ENCODE measurements around the gene TPBG.

Gene TPBG

DNA sequence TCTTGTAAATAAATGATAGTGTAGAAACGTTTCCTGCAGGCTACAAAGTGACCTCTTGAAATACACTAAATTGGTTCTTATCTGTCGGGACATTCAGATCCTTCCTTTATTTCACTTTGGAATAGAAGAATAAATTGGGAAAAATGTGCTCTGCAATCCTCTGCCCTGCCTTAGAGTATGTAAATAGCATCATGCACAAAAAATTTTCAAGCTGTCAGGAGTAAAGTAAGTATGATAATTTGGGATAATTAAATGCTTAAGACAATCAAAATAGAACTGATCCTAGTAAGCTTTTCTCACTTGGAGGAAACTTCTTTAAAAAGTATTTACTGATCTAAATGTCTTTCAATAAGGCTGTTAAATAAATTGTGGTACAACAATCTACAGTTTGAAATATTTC is 3.1 kb upstream of the TPBG start:
- H3K79me2 ChIP-seq (ENCODE audit: control insufficient read depth, low read length) = no peaks in the 10 kb centered on the region
- H3K4me1 ChIP-seq (ENCODE audit: control insufficient read depth, low read length) = no peaks in the 10 kb centered on the region
- no peak overlapping the region for H3K4me3 ChIP-seq (ENCODE audit: low read length)
- H3K9me3 ChIP-seq (ENCODE audit: control insufficient read depth, insufficient read depth, low read length) = peaks cover 4% of the 10 kb centered on the region; the same call in 1 of the 2 replicates
- H3K36me3 ChIP-seq (ENCODE audit: control insufficient read depth, low read length) = no peaks in the 10 kb centered on the region
- H3K9me2 ChIP-seq (replicated peaks; ENCODE audit: control insufficient read depth, low read length) = no peaks in the 10 kb centered on the region
- no peak overlapping the region for H3K27ac ChIP-seq (ENCODE audit: low read depth, low read length)
- no peak overlapping the region for H3K4me2 ChIP-seq (ENCODE audit: low read length)
- TF ChIP-seq EZH2phosphoT487 (IDR thresholded peaks at IDR 0.05; ENCODE audit: borderline replicate concordance, low read length) = no peak
- TF ChIP-seq, protein P1, sequence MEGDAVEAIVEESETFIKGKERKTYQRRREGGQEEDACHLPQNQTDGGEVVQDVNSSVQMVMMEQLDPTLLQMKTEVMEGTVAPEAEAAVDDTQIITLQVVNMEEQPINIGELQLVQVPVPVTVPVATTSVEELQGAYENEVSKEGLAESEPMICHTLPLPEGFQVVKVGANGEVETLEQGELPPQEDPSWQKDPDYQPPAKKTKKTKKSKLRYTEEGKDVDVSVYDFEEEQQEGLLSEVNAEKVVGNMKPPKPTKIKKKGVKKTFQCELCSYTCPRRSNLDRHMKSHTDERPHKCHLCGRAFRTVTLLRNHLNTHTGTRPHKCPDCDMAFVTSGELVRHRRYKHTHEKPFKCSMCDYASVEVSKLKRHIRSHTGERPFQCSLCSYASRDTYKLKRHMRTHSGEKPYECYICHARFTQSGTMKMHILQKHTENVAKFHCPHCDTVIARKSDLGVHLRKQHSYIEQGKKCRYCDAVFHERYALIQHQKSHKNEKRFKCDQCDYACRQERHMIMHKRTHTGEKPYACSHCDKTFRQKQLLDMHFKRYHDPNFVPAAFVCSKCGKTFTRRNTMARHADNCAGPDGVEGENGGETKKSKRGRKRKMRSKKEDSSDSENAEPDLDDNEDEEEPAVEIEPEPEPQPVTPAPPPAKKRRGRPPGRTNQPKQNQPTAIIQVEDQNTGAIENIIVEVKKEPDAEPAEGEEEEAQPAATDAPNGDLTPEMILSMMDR (IDR thresholded peaks at IDR 0.05; ENCODE audit: low read depth, low read length, poor library complexity, severe bottlenecking) = no peak
- no peaks in the 10 kb centered on the region for H3K27me3 ChIP-seq (ENCODE audit: control insufficient read depth, low read length)
- no peaks in the 10 kb centered on the region for H4K20me1 ChIP-seq (ENCODE audit: control insufficient read depth, insufficient read depth, low read depth, low read length)
- no peaks in the 10 kb centered on the region for H3F3A ChIP-seq (ENCODE audit: control insufficient read depth, insufficient read depth)

DNA sequence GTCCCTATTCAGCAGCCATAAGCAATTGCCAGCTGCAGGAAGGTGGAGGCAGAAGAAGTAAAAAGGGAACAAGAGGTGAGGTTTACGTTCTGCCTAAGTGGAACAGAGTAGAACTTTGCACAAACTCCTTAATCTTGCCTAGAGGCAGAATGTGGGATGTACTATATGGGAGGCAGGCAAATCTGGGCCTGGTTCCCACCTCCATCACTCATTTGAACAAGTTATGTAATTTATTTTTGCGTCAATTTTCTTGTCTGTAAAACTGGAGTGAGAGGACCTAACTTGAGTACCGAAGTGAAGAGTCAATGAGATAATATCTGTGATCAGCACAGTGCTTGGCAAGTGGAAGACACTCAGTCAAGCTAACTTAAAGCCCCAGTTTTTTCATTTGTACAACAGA is 2.0 kb upstream of the TPBG start:
- Histone ChIP-seq H4K20me1 (ENCODE audit: control insufficient read depth, insufficient read depth, low read depth, low read length) (no peaks in the 10 kb centered on the region), H3K27ac (ENCODE audit: low read depth, low read length) (no peak overlapping the region)
- TF ChIP-seq, protein P1 (IDR thresholded peaks at IDR 0.05; ENCODE audit: low read depth, low read length, poor library complexity, severe bottlenecking) = no peak
- no peak for TF ChIP-seq EZH2phosphoT487 (IDR thresholded peaks at IDR 0.05; ENCODE audit: borderline replicate concordance, low read length)

DNA sequence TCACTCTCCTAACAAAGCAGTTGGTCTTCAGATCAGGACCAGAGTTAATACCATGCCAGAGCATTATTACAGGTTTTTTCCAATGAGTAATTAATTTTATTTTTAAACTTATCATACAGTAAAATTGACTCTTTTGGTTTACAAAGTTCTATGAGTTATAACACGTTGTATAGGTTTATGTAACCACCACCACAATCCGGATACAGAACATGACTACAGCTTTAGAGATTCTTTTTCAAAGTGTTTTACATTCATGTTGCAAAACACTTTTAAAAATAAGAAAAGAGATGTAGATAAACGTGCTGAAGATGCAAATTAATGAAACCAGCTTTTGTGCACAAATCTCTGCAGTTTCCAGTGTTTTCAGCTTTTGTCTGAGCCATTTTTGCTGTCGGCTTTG is 1.5 kb upstream of the TPBG start:
- Histone ChIP-seq H3K79me2 (ENCODE audit: control insufficient read depth, low read length) (no peaks in the 10 kb centered on the region), H3F3A (ENCODE audit: control insufficient read depth, insufficient read depth) (no peaks in the 10 kb centered on the region), H3K9me2 (replicated peaks; ENCODE audit: control insufficient read depth, low read length) (no peaks in the 10 kb centered on the region), H3K4me2 (ENCODE audit: low read length) (no peak overlapping the region), H3K27me3 (ENCODE audit: control insufficient read depth, low read length) (no peaks in the 10 kb centered on the region), H4K20me1 (ENCODE audit: control insufficient read depth, insufficient read depth, low read depth, low read length) (no peaks in the 10 kb centered on the region), H3K4me1 (ENCODE audit: control insufficient read depth, low read length) (no peaks in the 10 kb centered on the region), H3K9me3 (ENCODE audit: control insufficient read depth, insufficient read depth, low read length) (peaks cover 4% of the 10 kb centered on the region; the same call in 1 of the 2 replicates), H3K36me3 (ENCODE audit: control insufficient read depth, low read length) (no peaks in the 10 kb centered on the region), H3K27ac (ENCODE audit: low read depth, low read length) (no peak overlapping the region), H3K4me3 (ENCODE audit: low read length) (no peak overlapping the region)
- TF ChIP-seq EZH2phosphoT487 (IDR thresholded peaks at IDR 0.05; ENCODE audit: borderline replicate concordance, low read length) = no peak
- TF ChIP-seq, protein P1 (IDR thresholded peaks at IDR 0.05; ENCODE audit: low read depth, low read length, poor library complexity, severe bottlenecking) = no peak

More for the DNA sequence above, 2.0 kb upstream of the TPBG start:
- Histone ChIP-seq H3K36me3 (ENCODE audit: control insufficient read depth, low read length) (no peaks in the 10 kb centered on the region), H3K27me3 (ENCODE audit: control insufficient read depth, low read length) (no peaks in the 10 kb centered on the region), H3K4me2 (ENCODE audit: low read length) (no peak overlapping the region), H3K4me3 (ENCODE audit: low read length) (no peak overlapping the region), H3F3A (ENCODE audit: control insufficient read depth, insufficient read depth) (no peaks in the 10 kb centered on the region), H3K79me2 (ENCODE audit: control insufficient read depth, low read length) (no peaks in the 10 kb centered on the region), H3K9me2 (replicated peaks; ENCODE audit: control insufficient read depth, low read length) (no peaks in the 10 kb centered on the region), H3K4me1 (ENCODE audit: control insufficient read depth, low read length) (no peaks in the 10 kb centered on the region), H3K9me3 (ENCODE audit: control insufficient read depth, insufficient read depth, low read length) (peaks cover 4% of the 10 kb centered on the region; the same call in 1 of the 2 replicates)

Measured in DOHH2 (cell line).